ENCODE measurements around the gene EML2.

EML2 gene

GRCh38 chr19:45590300-45591003, 48.7 kb downstream of the EML2 start:
- no peaks in the 10 kb centered on the region for H3K9me3 ChIP-seq (ENCODE audit: insufficient read depth, low read length)
- peaks cover 5% of the 10 kb centered on the region for H3K27me3 ChIP-seq (ENCODE audit: insufficient read depth, insufficient read length)
- H3K4me1 ChIP-seq (ENCODE audit: insufficient read depth, insufficient read length): no peaks in the 10 kb centered on the region
- TF ChIP-seq SUZ12 (IDR thresholded peaks at IDR 0.05; ENCODE audit: extremely low read depth, insufficient read depth, insufficient read length): no peak
- no peak for TF ChIP-seq YY1 (IDR thresholded peaks at IDR 0.05; ENCODE audit: insufficient read depth, insufficient read length)
- no peak for TF ChIP-seq ZNF274 (IDR thresholded peaks at IDR 0.05; ENCODE audit: low read depth, low read length)
- no peak overlapping the region for H3K9ac ChIP-seq (ENCODE audit: insufficient read length, low read depth)
- no peaks in the 10 kb centered on the region for H3K36me3 ChIP-seq (ENCODE audit: insufficient read depth, insufficient read length, low read length)
- no peak overlapping the region for H3K4me3 ChIP-seq (ENCODE audit: insufficient read length, low read depth)
- DNase-seq (ENCODE audit: low read depth, low spot score): no peak

DNA sequence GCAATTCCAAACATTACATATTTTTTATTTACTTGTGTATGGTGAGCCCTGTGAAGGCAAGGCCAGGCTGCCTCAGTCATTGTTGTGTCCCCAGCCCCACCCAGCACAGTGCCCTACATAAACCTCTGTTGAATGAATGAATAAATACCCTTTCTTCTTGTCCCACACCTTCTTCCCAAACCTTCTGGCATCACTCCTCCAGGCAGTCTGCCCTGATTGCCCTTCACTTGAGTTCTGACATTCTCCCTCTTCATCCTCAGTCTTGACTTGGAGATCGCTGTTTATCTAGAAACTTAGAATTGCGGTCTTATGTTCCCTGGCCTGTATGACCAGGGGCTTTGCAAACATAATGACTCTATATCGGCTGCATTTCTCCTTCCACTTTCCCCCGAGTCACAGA, 49.4 kb downstream of the EML2 start:
- Histone ChIP-seq H3K9me3 (ENCODE audit: insufficient read depth, low read length) (no peaks in the 10 kb centered on the region), H3K4me1 (ENCODE audit: insufficient read depth, insufficient read length) (no peaks in the 10 kb centered on the region), H3K9ac (ENCODE audit: insufficient read length, low read depth) (no peak overlapping the region), H3K27me3 (ENCODE audit: insufficient read depth, insufficient read length) (peaks cover 5% of the 10 kb centered on the region), H3K4me3 (ENCODE audit: insufficient read length, low read depth) (no peak overlapping the region), H3K36me3 (ENCODE audit: insufficient read depth, insufficient read length, low read length) (no peaks in the 10 kb centered on the region)
- no peak for DNase-seq (ENCODE audit: low read depth, low spot score)
- no peak for TF ChIP-seq ZNF274 (IDR thresholded peaks at IDR 0.05; ENCODE audit: low read depth, low read length)
- TF ChIP-seq SUZ12 (IDR thresholded peaks at IDR 0.05; ENCODE audit: extremely low read depth, insufficient read depth, insufficient read length): no peak
- TF ChIP-seq YY1 (IDR thresholded peaks at IDR 0.05; ENCODE audit: insufficient read depth, insufficient read length): no peak

DNA sequence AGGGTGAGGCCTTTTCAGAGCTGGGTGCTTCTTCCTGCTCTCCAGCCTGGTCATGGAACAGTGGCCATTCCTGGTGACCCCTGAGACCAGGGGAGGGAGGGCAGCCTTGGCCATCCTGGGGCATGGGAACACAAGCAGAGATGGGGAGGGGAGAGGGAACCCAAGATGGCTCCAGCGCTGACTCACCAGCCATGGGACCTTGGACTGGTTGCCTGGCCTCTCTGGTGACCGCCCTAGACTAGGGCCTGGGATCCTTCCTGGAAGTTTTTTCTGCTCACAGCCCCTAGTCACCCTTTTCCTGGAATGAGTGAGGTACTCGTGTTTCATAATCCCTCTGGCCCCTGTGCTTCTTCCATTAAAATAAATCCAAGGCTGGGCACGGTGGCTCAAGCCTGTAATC, 51.3 kb downstream of the EML2 start:
- no peaks in the 10 kb centered on the region for H3K36me3 ChIP-seq (ENCODE audit: insufficient read depth, insufficient read length, low read length)
- H3K4me1 ChIP-seq (ENCODE audit: insufficient read depth, insufficient read length): no peaks in the 10 kb centered on the region
- no peak overlapping the region for H3K4me3 ChIP-seq (ENCODE audit: insufficient read length, low read depth)
- H3K9me3 ChIP-seq (ENCODE audit: insufficient read depth, low read length): no peaks in the 10 kb centered on the region
- no peak overlapping the region for H3K9ac ChIP-seq (ENCODE audit: insufficient read length, low read depth)
- TF ChIP-seq SUZ12 (IDR thresholded peaks at IDR 0.05; ENCODE audit: extremely low read depth, insufficient read depth, insufficient read length): no peak
- TF ChIP-seq YY1 (IDR thresholded peaks at IDR 0.05; ENCODE audit: insufficient read depth, insufficient read length): no peak
- TF ChIP-seq ZNF274 (IDR thresholded peaks at IDR 0.05; ENCODE audit: low read depth, low read length): no peak
- H3K27me3 ChIP-seq (ENCODE audit: insufficient read depth, insufficient read length): peaks cover 5% of the 10 kb centered on the region
- no peak for DNase-seq (ENCODE audit: low read depth, low spot score)

DNA sequence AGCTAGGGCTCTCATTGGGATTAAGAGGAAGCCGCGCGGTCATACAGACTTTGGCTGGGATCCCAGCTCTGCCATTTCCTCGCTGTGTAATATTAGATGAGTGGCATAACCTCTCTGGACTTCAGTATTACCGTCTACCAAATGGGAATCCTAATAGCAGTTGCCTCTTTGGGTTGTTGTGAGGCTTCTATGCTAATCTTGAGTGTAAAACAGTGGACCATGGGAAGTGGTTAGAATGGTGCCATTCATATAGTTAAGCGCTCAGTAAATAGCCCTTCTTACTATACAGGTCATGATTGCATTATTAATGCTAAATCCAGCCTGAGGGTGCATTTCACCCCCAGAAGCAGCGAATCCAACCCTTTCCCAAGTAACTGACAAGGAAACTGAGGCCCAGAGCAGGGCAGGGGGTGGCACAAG, 54.0 kb downstream of the EML2 start:
- Histone ChIP-seq H3K9me3 (ENCODE audit: insufficient read depth, low read length) (no peaks in the 10 kb centered on the region), H3K27me3 (ENCODE audit: insufficient read depth, insufficient read length) (no peaks in the 10 kb centered on the region), H3K9ac (ENCODE audit: insufficient read length, low read depth) (peak overlapping the region; percentile 57), H3K4me3 (ENCODE audit: insufficient read length, low read depth) (peak overlapping the region; percentile 74), H3K4me1 (ENCODE audit: insufficient read depth, insufficient read length) (no peaks in the 10 kb centered on the region), H3K36me3 (ENCODE audit: insufficient read depth, insufficient read length, low read length) (peaks cover 4% of the 10 kb centered on the region)
- no peak for TF ChIP-seq ZNF274 (IDR thresholded peaks at IDR 0.05; ENCODE audit: low read depth, low read length)
- TF ChIP-seq SUZ12 (IDR thresholded peaks at IDR 0.05; ENCODE audit: extremely low read depth, insufficient read depth, insufficient read length): no peak
- TF ChIP-seq YY1 (IDR thresholded peaks at IDR 0.05; ENCODE audit: insufficient read depth, insufficient read length): no peak
- DNase-seq (ENCODE audit: low read depth, low spot score): no peak

- peak; percentile 98 for DNase-seq (ENCODE audit: low read depth, low spot score)
- Histone ChIP-seq H3K36me3 (ENCODE audit: insufficient read depth, insufficient read length, low read length) (peaks cover 4% of the 10 kb centered on the region), H3K9ac (ENCODE audit: insufficient read length, low read depth) (peak within 1 kb of the TSS; percentile 93), H3K4me3 (ENCODE audit: insufficient read length, low read depth) (peak within 1 kb of the TSS; percentile 86), H3K9me3 (ENCODE audit: insufficient read depth, low read length) (no peaks in the 10 kb centered on the region), H3K4me1 (ENCODE audit: insufficient read depth, insufficient read length) (no peaks in the 10 kb centered on the region), H3K27me3 (ENCODE audit: insufficient read depth, insufficient read length) (no peaks in the 10 kb centered on the region)
- TF ChIP-seq SUZ12 (IDR thresholded peaks at IDR 0.05; ENCODE audit: extremely low read depth, insufficient read depth, insufficient read length) (no peak), ZNF274 (IDR thresholded peaks at IDR 0.05; ENCODE audit: low read depth, low read length) (no peak), YY1 (IDR thresholded peaks at IDR 0.05; ENCODE audit: insufficient read depth, insufficient read length) (no peak)
Measured at GRCh38 chr19:45584332-45585157, 54.7 kb downstream of the EML2 start, which contains the start of gene OPA3. OPA3 (minus strand) TSS chr19:45584802; CDS start chr19:45584764, 38 bp downstream.

DNA sequence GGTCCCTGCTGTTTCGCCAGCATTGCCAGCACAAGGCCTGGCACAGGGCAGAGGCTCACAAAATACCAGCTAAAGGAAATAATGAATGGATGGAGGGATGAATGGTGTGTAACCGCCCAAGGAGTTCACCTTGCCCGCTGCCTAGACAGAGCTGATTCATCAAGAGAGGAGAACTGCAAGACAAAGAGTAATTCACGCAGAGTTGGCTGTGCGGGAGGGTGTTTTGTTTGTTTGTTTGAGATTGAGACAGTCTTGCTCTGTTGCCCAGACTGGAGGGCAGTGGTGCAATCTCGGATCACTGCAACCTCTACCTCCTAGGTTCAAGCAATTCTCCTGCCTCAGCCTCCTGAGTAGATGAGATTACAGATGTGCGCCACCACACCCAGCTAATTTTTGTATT, 57.6 kb downstream of the EML2 start:
- Histone ChIP-seq H3K9me3 (ENCODE audit: insufficient read depth, low read length) (no peaks in the 10 kb centered on the region), H3K4me3 (ENCODE audit: insufficient read length, low read depth) (no peak overlapping the region), H3K27me3 (ENCODE audit: insufficient read depth, insufficient read length) (no peaks in the 10 kb centered on the region), H3K36me3 (ENCODE audit: insufficient read depth, insufficient read length, low read length) (peaks cover 4% of the 10 kb centered on the region), H3K9ac (ENCODE audit: insufficient read length, low read depth) (no peak overlapping the region), H3K4me1 (ENCODE audit: insufficient read depth, insufficient read length) (peaks cover 2% of the 10 kb centered on the region)
- TF ChIP-seq YY1 (IDR thresholded peaks at IDR 0.05; ENCODE audit: insufficient read depth, insufficient read length) (no peak), ZNF274 (IDR thresholded peaks at IDR 0.05; ENCODE audit: low read depth, low read length) (no peak), SUZ12 (IDR thresholded peaks at IDR 0.05; ENCODE audit: extremely low read depth, insufficient read depth, insufficient read length) (no peak)
- no peak for DNase-seq (ENCODE audit: low read depth, low spot score)

GRCh38 chr19:45578861-45579260, 60.3 kb downstream of the EML2 start:
- H3K4me1 ChIP-seq (ENCODE audit: insufficient read depth, insufficient read length): peaks cover 3% of the 10 kb centered on the region
- H3K9me3 ChIP-seq (ENCODE audit: insufficient read depth, low read length): no peaks in the 10 kb centered on the region
- no peak overlapping the region for H3K4me3 ChIP-seq (ENCODE audit: insufficient read length, low read depth)
- H3K9ac ChIP-seq (ENCODE audit: insufficient read length, low read depth): no peak overlapping the region
- DNase-seq (ENCODE audit: low read depth, low spot score): no peak
- H3K27me3 ChIP-seq (ENCODE audit: insufficient read depth, insufficient read length): no peaks in the 10 kb centered on the region
- TF ChIP-seq YY1 (IDR thresholded peaks at IDR 0.05; ENCODE audit: insufficient read depth, insufficient read length) (no peak), ZNF274 (IDR thresholded peaks at IDR 0.05; ENCODE audit: low read depth, low read length) (no peak), SUZ12 (IDR thresholded peaks at IDR 0.05; ENCODE audit: extremely low read depth, insufficient read depth, insufficient read length) (no peak)
- peaks cover 4% of the 10 kb centered on the region for H3K36me3 ChIP-seq (ENCODE audit: insufficient read depth, insufficient read length, low read length)
